CD4-positive, alpha-beta T cell treated with Interleukin-21 for 1 hour (primary cell): ENCODE measurements around the gene GPATCH8.
"Not testable (repeated sequence)": the region's sequence is repeated elsewhere in the genome, so short reads cannot be mapped to it uniquely, and the experiment has no call there.

Experiments used
- DNase-seq: peaks from one replicate; pipeline ENCODE4 v3.0.0-alpha.2; 2020

Gene GPATCH8

DNA sequence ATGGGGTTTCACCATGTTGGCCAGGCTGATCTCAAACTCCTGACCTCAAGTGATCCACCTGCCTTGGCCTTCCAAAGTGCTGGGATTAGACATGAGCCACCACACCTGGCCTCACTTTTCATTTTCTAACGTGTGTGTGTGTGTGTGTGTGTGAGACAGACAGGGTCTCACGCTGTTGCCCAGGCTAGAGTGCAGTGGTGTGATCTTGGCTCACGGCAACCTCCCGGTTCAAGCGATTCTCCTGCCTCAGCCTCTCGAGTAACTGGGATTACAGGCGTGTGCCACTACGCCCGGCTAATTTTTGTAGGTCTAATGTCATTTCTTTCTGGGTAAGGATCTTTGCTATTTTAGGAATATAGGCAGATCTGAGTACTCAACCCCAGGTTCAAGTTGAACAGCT, 109.1 kb downstream of the GPATCH8 start:
- not testable (repeated sequence) for DNase-seq

GRCh38 chr17:44390250-44390870, 112.8 kb downstream of the GPATCH8 start:
- DNase-seq = no peak

DNA sequence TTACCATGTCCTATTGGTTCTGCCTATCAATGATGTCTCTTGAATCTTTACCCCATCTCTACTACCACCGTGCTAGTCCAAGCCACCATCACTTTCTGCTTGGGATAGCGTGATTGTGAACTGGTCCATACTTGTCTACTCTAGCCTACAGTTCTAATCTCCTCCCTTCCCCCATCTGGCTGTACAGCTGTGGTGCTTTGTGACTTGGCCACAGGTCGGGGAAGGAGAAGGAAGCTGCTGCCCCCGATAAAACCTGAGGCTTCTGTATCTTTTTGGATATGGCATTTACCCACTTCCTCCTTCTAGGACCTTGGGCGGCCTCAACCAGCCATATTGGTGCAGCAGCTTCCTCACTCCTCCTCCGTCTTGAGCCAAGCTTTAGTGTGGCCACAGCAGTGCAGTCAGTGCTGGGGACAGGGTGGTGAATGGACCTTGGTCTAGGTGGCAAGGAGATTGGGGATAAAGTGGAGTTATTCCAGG, 113.4 kb downstream of the GPATCH8 start:
- DNase-seq = peak; percentile 10

DNA sequence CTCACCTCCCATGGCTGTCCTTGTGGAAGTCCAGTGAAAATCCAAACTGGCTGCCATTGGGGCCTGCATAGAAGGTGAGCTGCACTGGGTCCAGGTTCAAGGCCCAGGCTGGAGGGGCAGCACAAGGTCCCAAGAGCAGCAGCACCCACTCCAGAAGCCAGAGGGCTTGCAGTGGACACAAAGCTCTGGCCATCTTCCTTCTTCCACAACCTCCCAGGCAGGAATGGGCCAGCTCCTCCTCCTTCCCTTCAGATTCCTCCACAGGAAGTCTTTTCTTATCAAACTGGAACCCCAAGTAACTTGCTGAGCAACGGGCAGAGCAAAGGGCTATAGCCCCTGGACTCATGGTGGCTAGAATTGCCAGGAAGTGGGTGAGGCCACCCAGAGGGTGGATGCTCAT, 113.9 kb downstream of the GPATCH8 start, which contains the start of gene ITGA2B:
Gene ITGA2B (minus strand): TSS at position 369 of the 400 bp plus-strand sequence. CDS start 176 bp downstream, at position 193.
- DNase-seq = no peak

GRCh38 chr17:44387804-44388203, 115.4 kb downstream of the GPATCH8 start:
- no peak for DNase-seq

- DNase-seq = no peak
Measured at GRCh38 chr17:44386182-44386525, 117.1 kb downstream of the GPATCH8 start.

- peak; percentile 88 for DNase-seq
Measured at GRCh38 chr17:44385287-44386181, 117.7 kb downstream of the GPATCH8 start.

DNA sequence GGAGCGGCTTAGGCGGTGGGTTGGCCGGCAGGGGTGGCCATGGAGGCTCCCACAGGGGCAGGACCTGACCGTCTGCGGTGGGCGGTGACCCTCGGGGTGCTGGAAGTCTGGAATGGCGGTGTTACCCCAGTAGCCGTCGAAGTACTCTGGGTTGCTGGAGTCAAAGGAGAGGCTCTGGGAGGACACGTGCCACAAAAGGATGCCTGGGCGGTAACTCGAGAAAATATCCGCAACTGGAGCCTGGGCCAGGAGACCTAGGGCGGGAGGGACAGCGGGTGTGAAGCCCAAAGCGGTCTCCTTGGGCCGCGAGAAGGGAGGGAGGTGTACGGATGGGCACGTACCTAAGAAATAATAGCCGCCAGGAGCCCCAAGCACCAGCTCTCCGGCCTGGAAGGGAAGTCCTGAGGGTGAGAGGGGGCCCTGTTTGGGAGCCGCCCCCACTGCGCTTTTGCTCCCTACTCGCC, 118.4 kb downstream of the GPATCH8 start:
- DNase-seq = no peak

DNA sequence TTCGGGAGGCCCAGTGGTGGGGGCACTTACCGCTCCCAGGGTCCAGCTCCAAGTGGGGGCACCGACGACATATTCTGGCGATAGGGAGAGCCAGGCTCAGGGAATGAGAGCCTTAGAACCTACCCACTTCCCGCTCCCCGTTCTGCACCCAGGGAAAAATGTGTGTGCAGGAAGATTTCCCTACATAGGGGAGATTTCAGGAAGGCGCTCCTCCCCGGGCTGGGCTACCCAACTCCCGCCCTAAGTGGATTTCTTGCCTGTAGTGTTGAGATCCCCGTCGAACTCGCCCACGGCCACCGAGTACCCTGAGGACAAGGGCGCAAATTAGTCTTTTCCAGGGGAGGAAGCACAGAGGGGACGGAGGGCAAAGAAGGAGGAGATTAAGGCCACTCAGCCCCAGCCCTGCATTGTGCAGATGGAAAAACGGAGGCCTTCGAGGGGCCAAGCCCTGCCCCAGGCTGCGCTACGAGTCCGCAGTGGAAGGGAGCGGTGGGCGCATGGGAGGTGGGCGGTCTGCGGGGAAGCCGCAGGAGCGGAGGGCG, 118.9 kb downstream of the GPATCH8 start:
- no peak for DNase-seq

GRCh38 chr17:44383861-44384260, 119.3 kb downstream of the GPATCH8 start:
- no peak for DNase-seq

DNA sequence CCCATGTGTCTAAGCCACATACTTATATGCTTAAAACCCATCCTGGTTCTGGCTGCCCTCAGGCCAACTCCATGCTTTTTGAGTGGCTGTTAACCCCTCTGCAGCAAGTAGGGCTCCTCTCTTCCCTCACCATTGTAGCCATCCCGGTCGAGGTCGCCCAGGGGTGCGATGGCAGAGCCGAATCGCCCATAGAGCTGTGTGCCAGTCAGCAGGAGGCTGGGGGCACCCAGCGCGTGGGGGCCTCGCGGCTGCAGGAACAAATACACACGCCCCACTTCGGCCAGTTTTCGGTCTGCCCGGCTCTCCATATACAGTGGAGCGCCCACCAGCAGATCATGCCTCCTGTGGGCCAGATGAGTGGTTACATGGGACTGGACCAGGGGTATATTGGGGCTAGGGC, 119.8 kb downstream of the GPATCH8 start:
- DNase-seq = no peak

- no peak for DNase-seq
Measured at GRCh38 chr17:44382917-44383316, 120.3 kb downstream of the GPATCH8 start.

- no peak for DNase-seq
Measured at GRCh38 chr17:44381810-44382305, 121.3 kb downstream of the GPATCH8 start.

DNA sequence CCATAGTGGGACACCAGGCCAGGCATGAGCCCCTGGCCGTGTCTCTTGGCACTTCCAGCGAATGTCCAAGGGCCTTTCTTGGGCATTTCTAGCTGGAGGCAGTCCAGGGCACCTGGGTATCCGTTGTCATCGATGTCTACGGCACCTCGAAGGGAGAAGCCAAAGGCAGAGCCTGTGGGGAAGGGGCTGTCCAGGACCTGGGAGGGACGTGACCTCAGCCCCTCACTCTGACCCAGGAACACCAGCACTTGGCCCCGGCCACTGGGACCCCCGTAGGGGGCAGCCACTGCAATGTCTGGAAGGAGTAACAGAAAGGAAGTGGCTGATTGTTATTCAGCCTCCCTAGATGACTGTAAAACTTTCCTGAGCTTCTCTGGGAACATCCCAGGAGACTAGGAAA, 122.4 kb downstream of the GPATCH8 start:
- no peak for DNase-seq

GRCh38 chr17:44379887-44380286, 123.3 kb downstream of the GPATCH8 start:
- no peak for DNase-seq

DNA sequence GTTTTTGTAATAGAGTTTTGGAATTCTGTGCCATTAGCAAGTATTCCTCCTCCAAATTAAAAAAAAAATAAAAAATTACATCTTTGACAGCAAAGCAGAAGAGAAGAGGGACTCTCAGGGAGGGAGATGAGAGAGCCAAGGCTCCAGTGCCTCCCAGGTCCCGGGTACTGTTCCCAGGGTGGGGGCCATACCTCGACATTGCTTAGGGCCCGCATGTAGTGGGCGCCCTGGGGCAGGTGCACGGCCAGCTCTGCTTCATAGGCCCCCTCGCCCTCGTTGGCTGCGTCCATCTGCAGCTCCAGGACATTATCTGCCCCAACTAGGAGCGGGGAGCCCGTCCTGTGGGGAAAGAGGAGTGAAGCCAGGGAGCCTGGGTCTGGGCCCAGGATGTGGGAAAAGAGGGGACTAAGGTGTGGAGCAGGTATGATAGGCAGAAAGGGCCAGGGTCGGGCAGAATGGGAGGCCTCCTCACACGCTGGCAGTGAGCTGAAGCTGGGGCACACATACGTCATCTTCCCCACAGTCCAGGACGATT, 125.0 kb downstream of the GPATCH8 start:
- no peak for DNase-seq

DNA sequence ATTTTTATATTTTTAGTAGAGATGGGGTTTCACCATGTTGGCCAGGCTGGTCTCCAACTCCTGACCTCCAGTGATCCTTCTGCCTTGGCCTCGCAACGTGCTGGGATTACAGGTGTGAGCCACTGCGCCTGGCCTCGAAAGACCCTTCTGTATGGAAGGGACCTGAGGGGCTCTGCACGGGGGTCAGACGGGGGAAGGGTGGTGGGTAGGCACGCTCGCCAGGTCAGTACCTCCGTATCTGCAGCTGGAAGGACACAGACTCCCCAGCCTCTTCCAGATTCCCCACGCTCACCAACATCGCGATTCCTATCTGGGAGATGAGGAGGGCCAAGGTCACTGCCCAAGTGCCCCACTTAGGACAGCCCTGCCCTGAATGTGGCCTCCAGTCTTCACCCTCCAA, 126.4 kb downstream of the GPATCH8 start:
- no peak for DNase-seq

DNA sequence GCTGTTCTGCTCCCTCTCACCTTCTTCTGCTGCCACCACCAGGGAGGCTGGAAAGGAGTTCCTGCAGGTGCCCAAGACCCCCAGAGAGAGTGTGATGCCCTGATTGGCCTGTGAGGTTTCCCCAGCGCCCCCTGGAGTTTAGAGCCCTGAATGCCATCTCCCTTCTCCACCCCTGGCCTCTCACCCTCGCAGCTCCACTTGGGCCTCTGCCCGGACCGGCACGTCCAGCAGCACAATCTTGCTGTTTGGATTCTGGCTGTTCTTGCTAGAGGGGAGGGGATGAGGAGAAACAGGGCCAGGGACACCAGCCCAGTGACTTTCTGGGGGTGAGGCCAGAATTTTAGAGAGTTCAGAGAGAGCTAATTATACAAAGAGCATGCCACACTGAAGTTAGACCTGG, 127.1 kb downstream of the GPATCH8 start:
- no peak for DNase-seq

DNA sequence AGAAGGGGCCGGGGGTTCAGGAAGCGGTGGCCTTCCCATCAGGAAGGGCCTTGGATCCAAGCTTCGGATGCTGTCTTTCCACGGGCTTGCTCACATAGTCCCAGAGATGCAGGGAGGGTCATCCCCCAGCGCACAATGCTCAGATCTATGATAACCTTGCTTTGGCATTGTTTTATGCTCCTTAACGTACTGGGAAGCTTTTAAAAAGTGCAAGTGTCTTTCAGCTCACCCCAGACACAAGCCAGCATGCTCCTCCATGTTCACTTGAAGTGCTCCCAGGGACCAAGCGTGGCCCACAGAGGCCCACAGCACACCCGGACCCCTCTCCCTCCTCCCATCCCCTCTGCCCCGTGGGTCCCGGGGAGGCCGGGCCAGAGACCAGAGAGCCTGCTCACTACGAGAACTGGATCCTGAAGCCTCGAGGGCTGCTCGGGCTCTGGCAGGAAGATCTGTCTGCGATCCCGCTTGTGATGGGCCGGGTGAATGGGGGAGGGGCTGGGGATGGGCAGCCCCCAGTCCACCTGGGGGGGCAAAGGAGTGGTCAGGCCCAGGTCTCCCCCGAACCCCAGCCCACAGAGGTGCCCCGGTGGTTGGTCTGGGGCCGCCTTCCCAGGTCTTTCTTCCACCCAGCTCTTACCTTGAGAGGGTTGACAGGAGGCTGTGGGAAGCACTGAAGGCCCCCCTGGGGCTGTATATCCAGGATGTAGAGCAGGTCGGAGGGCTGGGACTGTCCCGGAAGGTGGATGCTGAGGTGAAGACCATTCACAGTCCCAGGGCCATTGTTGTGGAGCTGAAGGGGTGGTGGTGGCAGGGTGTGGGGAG, 127.8 kb downstream of the GPATCH8 start:
- no peak for DNase-seq

DNA sequence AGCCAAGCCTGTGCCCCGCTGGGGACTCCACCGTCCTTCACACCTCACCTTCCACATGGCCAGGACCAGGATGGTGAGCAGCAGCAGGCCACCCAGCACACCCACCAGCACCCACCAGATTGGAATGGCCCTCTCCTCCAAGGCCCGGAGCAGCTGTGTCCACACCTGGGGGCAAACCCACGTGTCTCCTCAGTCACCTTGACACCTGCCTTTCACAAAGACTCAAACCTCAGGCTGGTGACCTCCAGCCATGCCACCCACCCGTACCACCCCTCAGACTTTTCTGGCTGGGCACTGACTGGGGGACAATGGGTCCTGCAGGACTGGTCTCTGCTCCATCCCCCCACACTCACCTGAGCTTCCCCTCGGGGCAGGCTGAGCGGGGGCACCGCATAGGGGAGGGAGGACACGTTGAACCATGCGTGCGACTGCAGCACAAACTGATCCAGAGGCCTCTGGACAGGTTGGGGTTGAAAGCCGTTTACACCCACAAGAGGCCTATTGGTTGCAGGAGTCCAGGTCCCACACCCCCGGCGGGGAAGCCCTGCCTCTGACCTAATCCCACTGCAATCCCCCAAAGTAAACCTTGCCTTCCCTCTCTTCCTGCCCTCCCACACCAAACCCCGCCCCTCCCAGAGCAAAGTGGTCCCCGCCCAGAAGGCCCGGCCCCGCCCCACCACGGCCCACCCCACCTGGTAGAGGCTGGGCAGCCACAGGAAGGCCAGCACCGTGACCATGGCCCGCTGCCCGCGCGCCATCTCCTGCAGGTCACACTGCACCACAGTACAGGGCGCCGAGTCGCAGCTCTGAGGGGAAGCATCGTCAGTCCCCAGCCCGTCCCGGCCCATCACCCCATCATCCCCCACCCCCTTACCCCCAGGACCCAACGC, 128.7 kb downstream of the GPATCH8 start:
- DNase-seq = no peak

- DNase-seq = no peak
Measured at GRCh38 chr17:44372036-44372435, 131.2 kb downstream of the GPATCH8 start.
